OCI-LY3 (cell line): ENCODE results near the gene SLC26A1.
"Not testable (repeated sequence)": the region's sequence is repeated elsewhere in the genome, so short reads cannot be mapped to it uniquely, and the experiment has no call there.

Source experiments
- H2AFZ ChIP-seq: fragments of 200-600, 300-600 bp; shearing (Covaris generic); 2 replicates; pipeline ENCODE4 v1.6.0; 2014; ENCODE audit warnings: antibody characterized with exemption, low read depth, low read length
- H3K27ac ChIP-seq: fragments of 200-600, 300-600 bp; sonication (generic); 2 replicates; pipeline ENCODE4 v1.5.1; 2014; ENCODE audit warnings: mild to moderate bottlenecking, low read length, moderate library complexity, mixed read lengths
- H3K27me3 ChIP-seq: fragments of 200-600, 300-600 bp; sonication (generic); 2 replicates; pipeline ENCODE4 v1.6.1; 2014; ENCODE audit warnings: low read depth, low read length, mixed read lengths
- H3K36me3 ChIP-seq: fragments of 200-600, 300-600 bp; sonication (generic); replicated peaks from 2 replicates; pipeline ENCODE3; 2014; ENCODE audit warnings: low read depth, low read length, mixed read lengths
- H3K4me1 ChIP-seq: fragments of 300-600, 200-600 bp; sonication (generic); 2 replicates; pipeline ENCODE4 v1.6.1; 2014; ENCODE audit warnings: low read length, mixed read lengths
- H3K4me2 ChIP-seq: fragments of 200-600, 300-600 bp; sonication (generic); 2 replicates; pipeline ENCODE4 v1.6.1; 2014; ENCODE audit warnings: low read length, mixed read lengths
- H3K4me3 ChIP-seq: fragments of 300-600, 200-600 bp; sonication (generic); 2 replicates; pipeline ENCODE4 v1.5.1; 2014; ENCODE audit warnings: antibody characterized with exemption, mild to moderate bottlenecking, low read length, moderate library complexity
- H3K79me2 ChIP-seq: fragments of 300-600, 200-600 bp; shearing (Covaris generic); 2 replicates; pipeline ENCODE4 v1.6.1; 2014; ENCODE audit warnings: mild to moderate bottlenecking, low read length, mixed read lengths
- H3K9ac ChIP-seq: fragments of 300-600, 200-600 bp; shearing (Covaris generic); 2 replicates; pipeline ENCODE4 v1.6.0; 2014; ENCODE audit warnings: mild to moderate bottlenecking, low read length, moderate library complexity
- H3K9me3 ChIP-seq: fragments of 200-600, 300-600 bp; shearing (Covaris generic); 2 replicates; pipeline ENCODE4 v1.6.1; 2014; ENCODE audit warnings: low read length, mixed read lengths; ENCODE audit not compliant: insufficient read depth
- H4K20me1 ChIP-seq: fragments of 200-600, 300-600 bp; sonication (generic); 2 replicates; pipeline ENCODE4 v1.6.1; 2016; ENCODE audit warnings: low read length, mixed read lengths; ENCODE audit not compliant: insufficient read depth
- CTCF ChIP-seq: fragments of 200-600, 300-600 bp; sonication (generic); IDR thresholded peaks from 2 replicates; pipeline ENCODE4 v1.5.1; 2014; ENCODE audit warnings: antibody characterized with exemption, low read length, low read depth
- EZH2phosphoT487 ChIP-seq: fragments of 200-600 bp; shearing (Covaris generic); IDR thresholded peaks from 2 replicates; pipeline ENCODE4 v1.6.1; 2018; ENCODE audit warnings: antibody characterized with exemption, mixed run types, low read depth

Gene SLC26A1

GRCh38 chr4:1002131-1002630, 9.0 kb upstream of the SLC26A1 start:
- Histone ChIP-seq H3K36me3 (no peaks in the 10 kb centered on the region), H3K4me3 (no peak overlapping the region), H3K79me2 (no peaks in the 10 kb centered on the region), H3K4me2 (no peak overlapping the region), H2AFZ (no peak overlapping the region), H3K27me3 (peaks cover 25% of the 10 kb centered on the region), H3K4me1 (no peaks in the 10 kb centered on the region), H3K9me3 (no peaks in the 10 kb centered on the region), H4K20me1 (no peaks in the 10 kb centered on the region), H3K9ac (no peak overlapping the region), H3K27ac (no peak overlapping the region)
- TF ChIP-seq CTCF (no peak), EZH2phosphoT487 (no peak)

- no peak overlapping the region for H2AFZ ChIP-seq
- H3K27me3 ChIP-seq, result peaks cover 24% of the 10 kb centered on the region
- H3K9me3 ChIP-seq, result no peaks in the 10 kb centered on the region
- no peak overlapping the region for H3K9ac ChIP-seq
- no peaks in the 10 kb centered on the region for H4K20me1 ChIP-seq
- H3K4me1 ChIP-seq, result no peaks in the 10 kb centered on the region
- H3K79me2 ChIP-seq, result no peaks in the 10 kb centered on the region
- no peaks in the 10 kb centered on the region for H3K36me3 ChIP-seq
- H3K4me2 ChIP-seq, result no peak overlapping the region
- H3K27ac ChIP-seq, result no peak overlapping the region
- TF ChIP-seq EZH2phosphoT487 (no peak), CTCF (no peak)
- H3K4me3 ChIP-seq, result no peak overlapping the region
These were observed 8.4 kb upstream of the SLC26A1 start for GRCh38 chr4:1001561-1002130.

GRCh38 chr4:1000686-1001260, 7.6 kb upstream of the SLC26A1 start:
- H3K79me2 ChIP-seq, result no peaks in the 10 kb centered on the region
- H3K4me3 ChIP-seq, result no peak overlapping the region
- no peak overlapping the region for H3K4me2 ChIP-seq
- TF ChIP-seq EZH2phosphoT487 (no peak), CTCF (no peak)
- peaks cover 24% of the 10 kb centered on the region for H3K27me3 ChIP-seq
- no peaks in the 10 kb centered on the region for H3K36me3 ChIP-seq
- no peaks in the 10 kb centered on the region for H3K4me1 ChIP-seq
- H3K9ac ChIP-seq, result no peak overlapping the region
- H3K27ac ChIP-seq, result no peak overlapping the region
- no peaks in the 10 kb centered on the region for H4K20me1 ChIP-seq
- no peak overlapping the region for H2AFZ ChIP-seq
- H3K9me3 ChIP-seq, result no peaks in the 10 kb centered on the region

- Histone ChIP-seq H3K9ac (no peak overlapping the region), H3K4me1 (no peaks in the 10 kb centered on the region), H3K79me2 (no peaks in the 10 kb centered on the region), H4K20me1 (no peaks in the 10 kb centered on the region), H3K27ac (no peak overlapping the region), H3K36me3 (no peaks in the 10 kb centered on the region), H3K9me3 (no peaks in the 10 kb centered on the region), H3K4me2 (no peak overlapping the region), H3K27me3 (peaks cover 24% of the 10 kb centered on the region), H3K4me3 (no peak overlapping the region), H2AFZ (no peak overlapping the region)
- TF ChIP-seq EZH2phosphoT487, result no peak
These were observed 6.8 kb upstream of the SLC26A1 start for GRCh38 chr4:999882-1000425.

GRCh38 chr4:999240-999863, 6.1 kb upstream of the SLC26A1 start:
- not testable (repeated sequence) for H3K36me3 ChIP-seq, H4K20me1 ChIP-seq, H3K9me3 ChIP-seq, H3K4me3 ChIP-seq, H3K9ac ChIP-seq, H3K79me2 ChIP-seq, H3K4me1 ChIP-seq, H3K4me2 ChIP-seq, H3K27ac ChIP-seq, H2AFZ ChIP-seq
- H3K27me3 ChIP-seq, result peaks cover 24% of the 10 kb centered on the region
